HG03060 (cell line): ENCODE measurements around the gene UBE2S.

ENCODE experiments used
- ATAC-seq: cut with Tn5 transposase; IDR thresholded peaks from one replicate; pipeline ENCODE4 v1.9.1; 2021; ENCODE audit warnings: low read depth, moderate number of reproducible peaks; ENCODE audit not compliant: unreplicated experiment

The UBE2S gene

DNA sequence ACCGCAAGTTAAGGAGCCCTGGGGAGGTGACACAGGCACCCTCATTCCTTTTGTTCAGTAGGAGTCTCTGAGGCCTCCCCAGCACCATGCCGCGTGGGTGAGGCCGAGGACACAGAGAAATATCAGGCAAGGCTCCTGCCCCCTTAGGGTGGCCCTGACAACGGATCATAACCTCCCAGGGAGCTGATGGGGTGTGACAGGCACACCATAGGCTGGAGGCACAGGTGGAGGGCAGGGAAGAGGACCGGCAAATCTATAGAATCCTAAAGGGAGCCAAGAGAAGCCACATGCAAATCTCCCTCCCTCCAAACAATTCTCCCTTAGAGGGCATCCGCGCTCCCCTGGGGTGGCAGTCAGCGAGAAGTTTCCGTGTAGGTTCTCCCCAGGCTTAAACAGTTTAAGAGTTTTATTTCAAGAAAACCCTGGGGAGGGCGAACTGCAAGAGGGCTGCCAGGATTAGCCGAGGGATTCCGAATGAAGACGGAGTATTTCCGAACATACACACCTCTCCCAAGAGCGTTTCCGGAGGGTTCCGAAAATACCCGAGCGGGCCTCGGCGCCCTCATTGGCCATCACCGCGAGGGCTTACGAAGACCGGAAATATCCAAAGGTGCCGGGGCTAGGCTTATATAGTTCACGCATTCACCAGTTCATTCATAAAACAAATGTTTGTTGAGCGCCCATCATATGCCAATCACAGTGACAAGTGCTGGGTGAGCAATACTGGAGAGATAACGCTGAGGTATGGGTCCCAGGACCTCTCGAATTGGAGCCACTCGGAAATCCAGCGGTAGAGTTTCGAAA is 22.5 kb downstream of the UBE2S start:
- peak; percentile 35 for ATAC-seq

GRCh38 chr19:55384131-55384919 is 23.3 kb downstream of the UBE2S start, which contains the start of gene TMEM238:
TMEM238 (minus strand) TSS chr19:55384292; CDS start chr19:55384259, 33 bp downstream.
- no peak for ATAC-seq

GRCh38 chr19:55383279-55384130 is 24.1 kb downstream of the UBE2S start:
- no peak for ATAC-seq

GRCh38 chr19:55382522-55383054 is 25.0 kb downstream of the UBE2S start:
- no peak for ATAC-seq

- no peak for ATAC-seq
Measured at GRCh38 chr19:55382013-55382412, 25.6 kb downstream of the UBE2S start.

- no peak for ATAC-seq
Measured at GRCh38 chr19:55379174-55379573, 28.4 kb downstream of the UBE2S start.

GRCh38 chr19:55377356-55378131 is 30.0 kb downstream of the UBE2S start:
- ATAC-seq = no peak

GRCh38 chr19:55376241-55376933 is 31.2 kb downstream of the UBE2S start, which contains the start of gene TMEM190:
TMEM190 (plus strand) TSS chr19:55376826; CDS start chr19:55376854, 28 bp downstream.
- no peak for ATAC-seq

- no peak for ATAC-seq
Measured at GRCh38 chr19:55373993-55374757, 33.4 kb downstream of the UBE2S start.

GRCh38 chr19:55373306-55373992 is 34.1 kb downstream of the UBE2S start:
- no peak for ATAC-seq

GRCh38 chr19:55372316-55373081 is 35.1 kb downstream of the UBE2S start:
- ATAC-seq = no peak

- no peak for ATAC-seq
Measured at GRCh38 chr19:55370305-55370988, 37.1 kb downstream of the UBE2S start, which contains the start of gene IL11. IL11 (minus strand) TSS chr19:55370463; CDS start chr19:55370310, 153 bp downstream.

- no peak for ATAC-seq
Measured at GRCh38 chr19:55369653-55370304, 37.8 kb downstream of the UBE2S start.

- no peak for ATAC-seq
Measured at GRCh38 chr19:55368701-55369563, 38.7 kb downstream of the UBE2S start.

GRCh38 chr19:55368106-55368505 is 39.5 kb downstream of the UBE2S start:
- no peak for ATAC-seq
